Stimulated activated CD4-positive, alpha-beta T cell treated with anti-CD3 and anti-CD28 coated beads, Interleukin-2, amount 100 ng/mL, for 4 hours (primary cell): ENCODE results near the gene ACER3.
"Not testable (repeated sequence)": the region's sequence is repeated elsewhere in the genome, so short reads cannot be mapped to it uniquely, and the experiment has no call there.

Experiments
- DNase-seq: peaks from one replicate; pipeline ENCODE4 v3.0.0-alpha.2; 2020; ENCODE audit warnings: low read depth

The ACER3 gene

GRCh38 chr11:77060234-77060633 lies 199.5 kb downstream of the ACER3 start:
- DNase-seq, result no peak

- DNase-seq, result not testable (repeated sequence)
Observed at GRCh38 chr11:77061258-77061657, 200.5 kb downstream of the ACER3 start.

- no peak for DNase-seq
Observed at GRCh38 chr11:77062924-77063323, 202.2 kb downstream of the ACER3 start.

GRCh38 chr11:77063407-77063806 lies 202.7 kb downstream of the ACER3 start:
- no peak for DNase-seq

GRCh38 chr11:77063861-77064260 lies 203.1 kb downstream of the ACER3 start:
- DNase-seq, result no peak

GRCh38 chr11:77064648-77065217 lies 204.0 kb downstream of the ACER3 start:
- no peak for DNase-seq

GRCh38 chr11:77065878-77066228 lies 205.1 kb downstream of the ACER3 start:
- no peak for DNase-seq

GRCh38 chr11:77066229-77067042 lies 205.7 kb downstream of the ACER3 start, which contains the start of gene CAPN5:
TSS of gene CAPN5 (plus strand) at chr11:77066971. CDS start at chr11:77084887, 17,916 bp downstream.
- peak; percentile 80 for DNase-seq

GRCh38 chr11:77067861-77068443 lies 207.2 kb downstream of the ACER3 start:
- DNase-seq, result no peak

GRCh38 chr11:77068457-77069335 lies 208.0 kb downstream of the ACER3 start:
- DNase-seq, result no peak

GRCh38 chr11:77069336-77069968 lies 208.7 kb downstream of the ACER3 start:
- DNase-seq, result no peak

GRCh38 chr11:77069969-77070582 lies 209.4 kb downstream of the ACER3 start:
- DNase-seq, result no peak

- no peak for DNase-seq
Observed at GRCh38 chr11:77071077-77071476, 210.4 kb downstream of the ACER3 start.

GRCh38 chr11:77071671-77072605 lies 211.2 kb downstream of the ACER3 start:
- DNase-seq, result no peak

- DNase-seq, result no peak
Observed at GRCh38 chr11:77072851-77073327, 212.2 kb downstream of the ACER3 start.

- no peak for DNase-seq
Observed at GRCh38 chr11:77073328-77074001, 212.7 kb downstream of the ACER3 start.

- DNase-seq, result no peak
Observed at GRCh38 chr11:77074205-77074604, 213.5 kb downstream of the ACER3 start.

GRCh38 chr11:77074626-77075221 lies 214.0 kb downstream of the ACER3 start:
- DNase-seq, result no peak

GRCh38 chr11:77075425-77075905 lies 214.7 kb downstream of the ACER3 start:
- no peak for DNase-seq
